Measurements from ENCODE around the gene CDC37. TPM values are rescaled to one million over a fixed set of nuclear protein-coding genes. Genes with fewer than 3 reads are reported as not detected.
"Not testable (repeated sequence)": the region's sequence is repeated elsewhere in the genome, so short reads cannot be mapped to it uniquely, and the experiment has no call there.

CDC37 gene
- total RNA-seq, 1 donor from 2014 or later, result 155 TPM

DNA sequence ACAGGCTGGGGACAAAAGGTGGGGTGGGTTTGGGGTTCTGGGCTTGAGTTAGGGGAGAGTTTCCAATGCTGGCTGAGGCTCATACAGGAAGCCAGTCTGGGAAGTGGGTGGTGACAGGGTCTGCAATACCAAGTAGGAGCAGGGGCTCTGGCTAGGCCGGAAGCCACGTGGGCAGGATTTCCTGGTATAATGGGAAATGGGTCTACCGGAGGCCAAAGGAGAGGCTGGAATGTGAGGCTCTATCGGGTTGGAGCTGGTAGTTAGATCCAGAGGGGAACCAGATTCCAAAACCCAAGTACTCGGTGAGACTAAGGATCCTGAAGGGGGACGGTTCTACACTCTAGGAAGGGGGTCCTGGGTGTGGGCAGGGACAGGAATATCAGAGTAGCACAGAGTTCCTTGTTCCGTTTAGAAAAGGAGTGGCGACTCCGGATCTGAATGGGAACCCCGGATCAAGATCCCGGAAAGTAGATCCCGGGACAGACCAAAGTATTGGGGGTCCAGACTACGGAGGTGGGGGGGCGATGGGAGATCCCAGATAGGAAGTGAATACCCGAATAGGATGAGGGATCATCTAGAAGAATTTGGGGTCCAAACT is 802 bp downstream of the CDC37 start:
- intact Hi-C loops (cut with DNase I), result loop anchor here (2.0 to 5.0 kb wide), 3 partner anchors 28 to 170 kb away; no protein-coding TSS in a partner anchor
- DNase-seq (ENCODE audit: missing footprints) (peak; percentile 65), ATAC-seq (no peak)

DNA sequence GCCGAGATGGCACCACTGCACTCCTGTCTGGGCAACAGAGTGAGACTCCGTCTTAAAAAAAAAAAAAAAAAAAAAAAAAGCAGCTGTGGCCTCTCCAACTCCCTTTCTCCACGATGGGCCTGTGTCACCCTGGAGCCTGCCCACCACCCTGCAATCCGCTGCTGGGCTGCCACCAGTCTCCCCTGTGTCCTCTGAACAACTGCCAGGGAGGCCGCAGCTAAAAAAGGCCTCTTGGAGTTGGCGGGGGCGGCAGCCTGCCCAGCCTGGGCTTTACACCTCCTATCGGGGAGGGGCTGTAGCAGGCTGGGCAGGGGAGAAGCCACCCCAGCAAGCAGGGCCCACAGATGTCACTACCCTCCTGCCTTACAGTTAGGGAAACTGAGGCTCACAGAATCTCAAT is 3.5 kb downstream of the CDC37 start:
- intact Hi-C loops (cut with DNase I), result loop anchor here (5.0 to 10.0 kb wide), 2 partner anchors 77 to 285 kb away; partner anchors contain the start of genes EIF3G and P2RY11
- DNase-seq (ENCODE audit: missing footprints) (no peak), ATAC-seq (peak; percentile 26)

DNA sequence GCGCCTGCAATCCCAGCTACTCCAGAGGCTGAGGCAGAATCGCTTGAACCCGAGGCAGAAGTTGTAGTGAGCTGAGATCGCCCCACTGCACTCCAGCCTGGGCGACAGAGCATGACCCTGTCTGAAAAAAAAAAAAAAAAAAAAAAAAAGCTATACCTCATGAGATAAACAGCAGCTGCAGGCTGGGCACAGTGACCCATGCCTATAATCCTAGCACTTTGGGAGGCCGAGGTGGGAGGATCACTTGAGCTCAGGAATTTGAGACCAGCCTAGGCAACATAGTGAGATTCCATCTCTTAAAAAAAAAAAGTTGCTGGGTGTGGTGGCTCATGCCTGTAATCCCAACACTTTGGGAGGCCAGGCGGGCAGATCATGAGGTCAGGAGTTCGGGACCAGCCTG is 4.0 kb downstream of the CDC37 start:
- not testable (repeated sequence) for ATAC-seq; DNase-seq (ENCODE audit: missing footprints)
- intact Hi-C loops (cut with DNase I), result loop anchor here (10.0 kb wide), 1 partner anchor 285 kb away; the partner anchor contains the start of genes EIF3G and P2RY11

DNA sequence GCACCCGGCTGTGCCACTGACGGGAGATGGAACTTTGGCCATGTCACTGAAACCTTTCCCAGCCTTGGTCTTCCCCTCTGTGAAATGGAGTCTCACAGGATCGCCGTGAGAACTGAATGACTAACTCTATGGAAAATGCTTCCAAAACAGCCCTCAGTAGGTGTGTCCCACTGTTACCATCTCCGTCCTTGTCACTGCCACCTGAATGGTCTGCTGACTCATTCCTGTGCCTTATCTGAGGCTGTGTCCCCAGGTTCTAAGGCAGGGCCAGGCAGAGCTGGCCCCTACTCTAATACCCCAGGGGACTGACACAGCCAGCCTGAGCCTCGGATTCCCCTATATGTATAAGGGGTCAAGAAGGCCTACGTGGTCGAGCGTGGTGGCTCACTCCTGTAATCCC is 4.5 kb downstream of the CDC37 start:
- intact Hi-C loops (cut with DNase I), result loop anchor here (10.0 kb wide), 1 partner anchor 284 kb away; the partner anchor contains the start of genes EIF3G and P2RY11
- no peak for ATAC-seq
- DNase-seq (ENCODE audit: missing footprints), result no peak

DNA sequence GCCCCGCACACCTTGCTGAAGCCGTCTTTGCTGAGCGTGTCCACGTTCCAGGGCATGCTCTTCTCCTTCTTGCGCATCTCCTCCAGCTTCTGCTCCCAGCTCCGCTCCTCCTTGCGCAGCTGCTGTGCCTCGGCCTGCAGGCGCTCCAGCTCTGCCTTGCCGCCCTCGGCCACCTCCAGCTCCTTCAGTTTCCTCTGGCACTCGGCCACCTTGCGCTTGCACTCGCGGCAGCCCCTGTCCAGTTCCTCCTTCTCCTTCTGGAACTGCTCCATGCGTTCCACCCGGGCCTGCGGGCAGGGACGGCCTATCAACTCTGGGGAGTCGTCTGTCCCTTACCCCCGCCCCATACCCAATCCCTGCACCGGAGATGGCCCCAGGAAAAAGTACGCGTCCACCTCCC is 7.4 kb downstream of the CDC37 start:
- intact Hi-C loops (cut with DNase I), result loop anchor here (10.0 kb wide), 1 partner anchor 281 kb away; the partner anchor contains the start of genes EIF3G and P2RY11
- ATAC-seq, result no peak
- DNase-seq (ENCODE audit: missing footprints), result no peak

DNA sequence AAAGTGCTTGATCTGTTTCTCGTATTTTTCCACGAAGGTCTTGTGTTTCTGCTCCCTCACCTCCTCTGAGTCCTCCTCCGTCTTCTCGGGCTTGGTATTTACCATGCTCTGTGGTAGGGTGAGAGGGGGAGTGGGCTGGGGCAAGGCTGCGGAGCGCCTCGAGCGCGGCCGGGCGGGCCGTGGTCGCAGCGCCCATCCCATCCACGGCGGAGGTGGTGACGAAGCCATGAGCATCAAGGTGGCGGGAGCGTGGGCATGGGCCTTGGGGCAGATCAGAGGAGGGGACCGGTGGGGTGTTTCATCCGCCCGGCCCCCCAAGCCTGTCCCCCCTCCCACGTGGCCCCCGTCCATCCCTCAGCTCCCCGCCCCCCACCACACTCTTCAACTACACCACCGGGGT is 7.9 kb downstream of the CDC37 start:
- intact Hi-C loops (cut with DNase I), result loop anchor here (10.0 kb wide), 1 partner anchor 281 kb away; the partner anchor contains the start of genes EIF3G and P2RY11
- ATAC-seq, result no peak
- no peak for DNase-seq (ENCODE audit: missing footprints)

DNA sequence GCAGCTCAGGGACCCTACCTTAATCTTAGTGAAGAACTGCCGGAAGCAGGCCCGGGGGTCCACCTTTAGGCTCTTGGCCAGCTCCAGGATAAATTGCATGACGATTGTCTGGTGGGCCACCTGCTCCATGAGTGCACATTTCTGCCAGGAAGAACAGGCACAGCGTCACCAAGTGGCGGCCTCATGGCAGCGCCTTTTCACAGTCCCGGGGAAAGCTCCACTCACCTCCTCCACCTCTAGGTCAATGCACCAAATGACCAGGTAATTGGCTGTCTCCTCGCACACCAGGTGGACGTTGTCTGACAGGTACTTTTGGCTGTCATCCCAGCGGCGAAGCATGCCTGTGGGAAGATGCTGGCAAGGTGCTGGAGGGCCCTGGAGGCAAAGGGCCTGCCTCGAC is 8.3 kb downstream of the CDC37 start:
- DNase-seq (ENCODE audit: missing footprints), result no peak
- intact Hi-C loops (cut with DNase I), result loop anchor here (10.0 kb wide), 1 partner anchor 280 kb away; the partner anchor contains the start of genes EIF3G and P2RY11
- no peak for ATAC-seq

DNA sequence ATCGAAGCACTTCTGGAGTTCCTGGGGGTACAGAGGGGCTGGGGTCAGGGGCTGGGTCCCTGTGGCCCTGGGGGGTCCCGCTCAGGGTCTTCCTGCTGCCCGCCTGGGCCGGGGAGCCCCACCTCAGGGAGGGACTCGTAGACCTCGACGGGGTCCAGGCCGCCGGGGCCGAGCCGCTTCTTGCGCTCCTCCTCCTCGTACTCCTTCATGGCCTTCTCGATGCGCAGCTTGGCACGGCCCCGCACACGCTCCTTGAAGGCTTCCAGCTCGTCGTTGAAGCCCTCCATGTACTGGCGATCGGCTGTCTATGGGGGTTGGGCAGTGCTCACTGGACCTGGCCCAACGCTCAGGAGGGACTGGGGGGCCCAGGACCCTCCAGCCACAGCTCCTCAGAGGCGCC is 10.2 kb downstream of the CDC37 start:
- intact Hi-C loops (cut with DNase I), result loop anchor here (5.0 to 10.0 kb wide), 2 partner anchors 278 to 461 kb away; partner anchors contain the start of genes EIF3G and P2RY11
- ATAC-seq (no peak), DNase-seq (ENCODE audit: missing footprints) (no peak)

DNA sequence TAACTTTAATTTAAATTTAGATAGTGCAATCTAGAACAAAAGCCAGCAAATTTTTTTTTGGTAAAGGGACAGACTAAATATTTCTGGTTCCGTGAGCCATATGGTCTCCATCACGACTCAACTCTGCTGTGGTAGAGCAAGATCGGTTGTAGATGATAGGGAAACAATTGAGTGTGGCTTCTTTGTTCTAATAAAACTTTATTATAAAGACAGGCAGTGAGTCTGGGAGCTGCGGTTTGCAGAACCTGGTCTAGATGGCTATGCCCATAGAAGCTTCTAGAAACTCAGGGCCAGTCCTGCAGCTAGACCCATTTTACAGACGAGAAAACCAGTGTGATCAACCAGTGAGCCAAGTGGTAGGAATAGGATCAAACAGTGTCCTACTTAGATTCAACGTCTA is 11.2 kb downstream of the CDC37 start:
- intact Hi-C loops (cut with DNase I), result loop anchor here (5.0 to 10.0 kb wide), 2 partner anchors 277 to 460 kb away; partner anchors contain the start of genes EIF3G and P2RY11
- DNase-seq (ENCODE audit: missing footprints) (no peak), ATAC-seq (no peak)

DNA sequence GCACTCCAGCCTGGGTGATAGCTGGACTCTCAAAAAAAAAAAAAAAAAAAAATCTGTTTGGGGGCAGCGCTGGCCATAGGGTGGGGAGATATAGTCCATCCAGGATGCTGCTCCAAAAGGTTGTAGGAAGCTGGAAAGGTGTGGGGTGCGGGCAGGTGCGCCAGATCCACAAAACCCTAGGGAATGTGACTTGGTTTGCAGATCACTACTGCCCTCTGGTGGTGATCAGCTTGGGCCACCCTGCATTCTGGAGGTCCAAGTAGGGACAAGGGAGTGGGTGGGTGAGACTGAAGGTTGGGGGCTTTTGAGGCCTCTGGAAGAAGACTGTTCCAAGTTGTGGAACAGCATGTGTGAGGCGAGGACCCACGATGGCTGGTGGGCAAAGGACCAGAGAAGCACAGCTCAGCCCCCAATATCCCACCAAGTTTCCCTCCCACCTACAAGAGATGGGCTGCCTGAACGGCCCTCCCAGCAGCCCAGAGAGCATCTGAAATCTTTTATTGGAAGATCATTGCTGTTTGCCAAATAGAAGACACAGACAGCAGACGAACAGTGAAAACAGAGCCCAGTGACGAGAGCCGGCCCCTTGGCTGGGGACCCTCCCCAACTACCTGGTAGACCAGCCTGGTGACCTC is 12.6 kb downstream of the CDC37 start:
- ATAC-seq (peak; percentile 61), DNase-seq (ENCODE audit: missing footprints) (peak; percentile 72)
- intact Hi-C loops (cut with DNase I), result loop anchor here (5.0 to 10.0 kb wide), 2 partner anchors 276 to 458 kb away; partner anchors contain the start of genes EIF3G and P2RY11

DNA sequence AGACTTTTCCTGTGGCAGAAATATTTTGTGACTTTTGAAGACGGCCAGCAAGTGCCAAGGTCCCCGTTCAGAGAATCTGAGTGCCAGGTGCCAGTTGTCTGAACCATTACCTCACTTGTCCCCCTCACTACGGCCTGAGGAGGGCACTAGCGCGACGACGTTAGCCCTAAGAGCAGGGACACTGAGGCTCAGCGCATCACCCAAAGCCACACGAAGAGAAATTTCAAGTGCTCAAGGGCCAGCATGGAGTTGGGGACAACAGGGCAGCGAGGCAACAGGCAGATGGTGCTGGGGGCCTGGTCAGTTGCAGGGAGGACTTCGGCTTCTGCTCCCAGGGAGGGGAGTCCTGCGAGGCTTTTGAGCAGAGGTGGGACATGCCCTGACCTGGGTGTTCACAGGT is 13.5 kb downstream of the CDC37 start:
- ATAC-seq (peak; percentile 10), DNase-seq (ENCODE audit: missing footprints) (no peak)
- intact Hi-C loops (cut with DNase I), result loop anchor here (1.0 to 10.0 kb wide), 3 partner anchors 121 to 458 kb away; partner anchors contain the start of genes EIF3G and P2RY11

DNA sequence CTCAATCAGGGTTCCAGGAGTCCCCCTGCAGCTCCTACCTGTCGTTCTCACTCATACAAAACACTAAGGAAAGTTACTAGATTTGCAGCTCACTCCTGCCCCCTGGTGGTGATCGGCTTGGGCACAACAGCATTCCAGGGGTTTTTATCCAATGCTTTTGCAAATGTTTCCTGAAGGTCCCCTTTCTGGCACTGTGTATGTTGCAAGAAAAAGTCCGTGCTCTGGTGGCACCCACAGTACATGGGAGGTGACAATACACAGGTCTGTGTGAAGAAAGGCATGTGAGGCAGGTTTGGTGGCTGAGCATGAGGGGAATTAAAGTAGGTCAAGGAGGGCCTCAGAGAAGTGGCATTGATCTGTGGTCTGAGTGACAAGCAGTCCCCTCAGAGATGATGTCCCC is 14.4 kb downstream of the CDC37 start:
- DNase-seq (ENCODE audit: missing footprints) (peak; percentile 79), ATAC-seq (peak; percentile 62)
- intact Hi-C loops (cut with DNase I), result loop anchor here (1.0 kb wide), 1 partner anchor 120 kb away; no protein-coding TSS in a partner anchor

DNA sequence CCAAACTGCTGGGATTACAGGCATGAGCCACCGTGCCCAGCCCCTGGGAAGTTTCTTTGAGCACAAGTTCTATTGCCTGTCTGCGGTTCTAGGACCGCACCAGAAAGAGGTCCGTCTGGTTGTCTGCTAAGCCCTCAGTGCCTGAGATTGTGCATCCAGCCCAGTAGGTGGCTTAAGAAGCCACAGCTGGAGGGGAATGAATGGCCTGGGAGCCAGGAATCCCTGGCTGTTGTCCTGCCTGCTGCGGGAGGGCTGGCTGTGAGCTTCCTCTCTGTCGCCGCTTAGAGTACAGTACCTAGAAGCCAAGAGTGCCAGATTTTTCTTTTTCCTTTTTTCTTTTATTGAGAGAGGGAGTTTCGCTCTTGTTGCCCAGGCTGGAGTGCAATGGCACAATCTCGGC is 18.8 kb downstream of the CDC37 start:
- intact Hi-C loops (cut with DNase I), result no loop called here

DNA sequence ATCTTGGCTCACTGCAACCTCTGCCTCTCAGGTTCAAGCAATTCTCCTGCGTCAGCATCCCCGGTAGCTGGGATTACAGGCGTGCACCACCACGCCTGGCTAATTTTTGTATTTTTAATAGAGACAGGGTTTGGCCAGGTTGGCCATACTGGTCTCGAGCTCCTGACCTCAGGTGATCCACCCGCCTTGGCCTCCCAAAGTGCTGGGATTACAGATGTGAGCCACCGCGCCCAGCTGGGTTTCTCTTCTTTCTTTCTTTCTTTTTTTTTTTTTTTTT is 20.2 kb downstream of the CDC37 start:
- intact Hi-C loops (cut with DNase I); DNase-seq (ENCODE audit: missing footprints); ATAC-seq: not testable (repeated sequence)

More for the DNA sequence above, 18.8 kb downstream of the CDC37 start:
- ATAC-seq, result no peak
- no peak for DNase-seq (ENCODE audit: missing footprints)

DNA sequence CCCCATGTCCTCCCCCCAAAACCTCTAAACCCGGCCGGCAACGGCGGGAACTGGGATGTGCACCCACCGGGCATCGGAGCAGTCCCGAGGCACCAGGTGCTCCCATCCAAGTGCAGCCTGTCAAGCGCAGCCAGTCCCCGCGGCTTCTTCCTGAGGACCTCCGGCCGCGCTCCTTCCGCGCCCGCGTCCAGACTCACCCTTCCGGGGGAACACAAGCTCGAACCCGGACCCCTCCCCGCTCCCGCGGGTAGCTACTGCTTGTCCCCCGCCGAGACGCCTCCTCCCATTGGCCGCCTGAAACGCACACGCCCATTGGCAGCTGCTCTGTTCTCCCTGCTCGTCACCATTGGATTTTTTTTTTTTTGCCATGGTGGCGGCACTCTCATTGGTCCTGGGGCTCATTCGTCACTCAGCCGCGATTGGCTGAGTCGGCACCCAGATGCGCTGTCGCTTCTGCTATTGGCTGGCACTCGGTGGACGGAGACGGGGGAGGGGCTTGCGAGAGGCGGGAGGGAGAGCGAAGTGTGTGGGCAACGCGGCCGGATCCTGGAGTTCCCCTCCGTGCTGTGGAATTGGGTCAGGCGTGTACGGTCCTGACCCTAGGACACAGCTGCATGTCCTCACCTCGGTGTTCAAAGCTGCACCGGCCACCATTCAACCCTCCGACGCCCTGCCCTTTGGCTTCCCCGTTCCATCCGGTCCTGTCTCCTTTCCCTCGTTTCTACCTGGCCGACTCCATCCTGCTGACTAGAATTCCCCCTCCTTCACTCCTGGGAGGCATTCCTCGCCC is 22.8 kb downstream of the CDC37 start, which contains the start of gene TYK2:
Gene TYK2 (minus strand): TSS at position 260 of the 790 bp plus-strand sequence. CDS start 2,166 bp downstream, outside the sequence.
- DNase-seq (ENCODE audit: missing footprints) (peak; percentile 98), ATAC-seq (peak; percentile 99)
- intact Hi-C loops (cut with DNase I), result loop anchor here (1.0 kb wide), 1 partner anchor 47 kb away; the partner anchor contains the start of gene RAVER1

DNA sequence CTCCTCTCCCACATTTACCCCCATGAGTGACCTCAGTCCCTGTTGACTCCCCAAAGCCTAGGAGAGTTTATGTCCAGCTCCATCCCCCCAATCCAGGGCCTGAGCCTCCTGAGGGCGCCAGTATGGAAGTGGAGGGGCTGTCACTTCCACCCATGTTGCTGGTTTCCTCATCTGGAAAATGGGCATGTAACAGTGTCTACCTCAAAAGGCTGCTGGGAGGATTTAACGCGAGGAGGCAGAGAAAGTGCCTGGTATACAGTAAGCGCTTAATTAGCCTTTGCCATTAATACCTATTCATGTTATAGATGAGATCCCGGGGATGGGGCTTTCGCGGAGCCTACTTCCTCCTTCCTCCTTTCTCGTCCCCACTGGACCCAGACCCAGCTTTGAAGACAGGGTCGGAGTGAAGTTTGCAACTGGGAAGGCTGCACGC is 23.4 kb downstream of the CDC37 start:
- intact Hi-C loops (cut with DNase I), result loop anchor here (1.0 kb wide), 1 partner anchor 47 kb away; the partner anchor contains the start of gene RAVER1
- no peak for DNase-seq (ENCODE audit: missing footprints)
- ATAC-seq, result no peak

DNA sequence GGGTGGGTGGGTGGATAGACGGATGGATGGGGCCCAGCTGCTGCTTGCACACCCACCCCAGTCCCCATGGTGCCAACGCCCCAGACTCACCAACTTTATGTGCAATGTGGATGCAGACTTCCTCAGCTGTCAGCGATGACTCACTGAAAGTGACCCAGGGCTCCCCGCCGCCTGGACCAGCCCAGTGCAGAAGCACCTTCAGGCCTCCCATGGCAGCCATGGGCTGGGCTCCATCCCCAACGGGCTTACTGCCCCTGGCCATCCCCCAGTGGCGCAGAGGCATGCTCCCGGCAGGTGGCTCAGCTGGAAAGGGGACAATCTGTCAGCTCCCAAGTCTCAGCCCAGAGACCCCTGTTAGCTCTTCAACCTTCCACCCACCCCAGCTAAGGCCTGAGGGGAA is 25.2 kb downstream of the CDC37 start:
- DNase-seq (ENCODE audit: missing footprints) (no peak), ATAC-seq (no peak)
- intact Hi-C loops (cut with DNase I), result no loop called here

DNA sequence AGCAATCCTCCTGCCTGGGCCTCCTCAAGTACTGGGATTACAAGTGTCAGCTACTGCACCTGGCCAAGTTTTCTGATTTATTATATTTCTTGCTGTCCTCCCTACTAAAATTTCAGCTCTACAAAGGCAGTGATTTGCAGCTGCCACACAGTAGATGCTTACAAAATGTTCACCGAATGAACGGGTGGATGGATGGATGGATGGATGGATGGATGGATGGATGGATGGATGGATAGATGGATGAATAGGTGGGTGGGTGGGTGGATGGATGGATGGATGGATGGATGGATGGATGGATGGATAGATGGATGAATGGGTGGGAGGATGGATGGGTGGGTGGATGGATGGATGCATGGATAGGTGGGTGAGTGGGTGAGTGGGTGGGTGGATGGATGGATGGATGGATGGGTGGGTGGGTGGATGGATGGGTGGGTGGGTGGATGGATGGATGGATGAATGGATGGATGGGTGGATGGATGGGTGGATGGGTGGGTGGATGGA is 26.2 kb downstream of the CDC37 start:
- DNase-seq (ENCODE audit: missing footprints); ATAC-seq; intact Hi-C loops (cut with DNase I): not testable (repeated sequence)

All from Right ventricle myocardium inferior (tissue), 1 donor.